SK-N-SH (cell line): Measurements from ENCODE around the gene KLHL40. TPM values are rescaled to one million over a fixed set of nuclear protein-coding genes. Genes with fewer than 3 reads are reported as not detected.

Experiments
- CTCF ChIA-PET: fragments of 300-600, 350-600 bp; formaldehyde crosslinking; extraction: SDS; loops from one replicate; lab custom pipeline; 2021; lab: Yijun Ruan, JAX
- POLR2A ChIA-PET: fragments of 350-600 bp; sonication (Branson Sonifier 250); formaldehyde crosslinking; extraction: SDS; loops from one replicate; lab custom pipeline; 2020; ENCODE audit warnings: antibody characterized with exemption, inconsistent platforms; lab: Yijun Ruan, JAX
- DNase-seq: peaks from one replicate; pipeline ENCODE4 v3.0.0; 2012
- H2AFZ ChIP-seq: fragments of 200-600 bp; sonication (generic); 2 replicates; pipeline ENCODE4 v1.8.1; 2016; ENCODE audit warnings: antibody characterized with exemption, mild to moderate bottlenecking, low read depth
- H3F3A ChIP-seq: fragments of 200-600 bp; sonication (generic); replicated peaks from 2 replicates; pipeline ENCODE3; 2016; ENCODE audit warnings: antibody characterized with exemption, mild to moderate bottlenecking; ENCODE audit not compliant: insufficient read depth
- H3K27ac ChIP-seq, 2 experiments: fragments of 200-500 bp in 1 of 2; fragments of 200-600 bp in 1 of 2; sonication (Bioruptor generic) in 1 of 2; sonication (generic), shearing (Covaris generic) in 1 of 2; 2 replicates each; pipeline versions ENCODE4 v1.5.1 to v1.6.1; 2014 to 2016; ENCODE audit warnings: low read depth in 2 of 2, inconsistent platforms in 1 of 2, low read length in 1 of 2, mild to moderate bottlenecking in 1 of 2, mixed read lengths in 1 of 2
- H3K27me3 ChIP-seq: fragments of 200-600 bp; sonication (generic), shearing (Covaris generic); 2 replicates; pipeline ENCODE4 v1.6.1; 2016; ENCODE audit warnings: mixed run types; ENCODE audit not compliant: insufficient read depth
- H3K36me3 ChIP-seq, 2 experiments: fragments of 200-500 bp in 1 of 2; fragments of 200-600 bp in 1 of 2; sonication (Bioruptor generic) in 1 of 2; sonication (generic) in 1 of 2; replicated peaks in 1 of 2; 2 replicates each; pipeline versions ENCODE3 to v1.5.1; 2014 to 2016; ENCODE audit warnings: low read length in 1 of 2, mild to moderate bottlenecking in 1 of 2; ENCODE audit not compliant: insufficient read depth in 2 of 2, control insufficient read depth in 1 of 2
- H3K4me1 ChIP-seq, 2 experiments: fragments of 200-500 bp in 1 of 2; fragments of 200-600 bp in 1 of 2; sonication (Bioruptor generic) in 1 of 2; sonication (generic), shearing (Covaris generic) in 1 of 2; 2 replicates each; pipeline versions ENCODE4 v1.5.1 to v1.6.1; 2014 to 2016; ENCODE audit warnings: low read depth in 1 of 2, low read length in 1 of 2, mixed run types in 1 of 2; ENCODE audit not compliant: insufficient read depth in 2 of 2, control insufficient read depth in 1 of 2
- H3K4me2 ChIP-seq: fragments of 200-600 bp; sonication (generic), shearing (Covaris generic); 2 replicates; pipeline ENCODE4 v1.6.1; 2017; ENCODE audit warnings: mixed run types
- H3K4me3 ChIP-seq, 2 experiments: fragments of 200-500 bp in 1 of 2; fragments of 200-600 bp in 1 of 2; sonication (Bioruptor generic) in 1 of 2; sonication (generic), shearing (Covaris generic) in 1 of 2; 2 replicates each; pipeline versions ENCODE4 v1.5.1 to v1.8.1; 2014 to 2016; ENCODE audit warnings: low read depth in 2 of 2, inconsistent platforms in 1 of 2, low read length in 1 of 2, mild to moderate bottlenecking in 1 of 2, mixed read lengths in 1 of 2, moderate library complexity in 1 of 2
- H3K79me2 ChIP-seq: fragments of 200-600 bp; sonication (generic); 2 replicates; pipeline ENCODE4 v1.8.1; 2017; ENCODE audit warnings: mild to moderate bottlenecking; ENCODE audit not compliant: insufficient read depth
- H3K9ac ChIP-seq: fragments of 200-600 bp; sonication (generic); 2 replicates; pipeline ENCODE4 v1.6.1; 2017; ENCODE audit warnings: mixed run types
- H3K9me2 ChIP-seq: fragments of 200-600 bp; sonication (generic); 2 replicates; pipeline ENCODE4 v1.6.1; 2017; ENCODE audit warnings: mixed run types
- H3K9me3 ChIP-seq: fragments of 200-600 bp; sonication (generic); 2 replicates; pipeline ENCODE4 v1.6.1; 2017; ENCODE audit warnings: mixed run types, mild to moderate bottlenecking, moderate library complexity
- H4K20me1 ChIP-seq: fragments of 200-600 bp; sonication (generic); 2 replicates; pipeline ENCODE4 v1.6.1; 2017; ENCODE audit warnings: mild to moderate bottlenecking, mixed run types; ENCODE audit not compliant: insufficient read depth
- ELF1 ChIP-seq: IDR thresholded peaks from 2 replicates; pipeline ENCODE4 v1.4.0; 2012
- EP300 ChIP-seq, 2 experiments: IDR thresholded peaks; 2 replicates each; pipeline versions ENCODE4 v1.4.0 to v1.6.1; 2012; ENCODE audit warnings: borderline replicate concordance in 1 of 2, low read depth in 1 of 2, low read length in 1 of 2
- JUND ChIP-seq: IDR thresholded peaks from 2 replicates; pipeline ENCODE4 v1.4.0; 2012
- MEF2A ChIP-seq: IDR thresholded peaks from 2 replicates; pipeline ENCODE4 v1.4.0; 2012; ENCODE audit warnings: low read depth, borderline replicate concordance
- NFIC ChIP-seq: IDR thresholded peaks from 2 replicates; pipeline ENCODE4 v1.4.0; 2012; ENCODE audit warnings: borderline replicate concordance
- NRF1 ChIP-seq: IDR thresholded peaks from 2 replicates; pipeline ENCODE4 v1.6.1; 2012; ENCODE audit warnings: low read depth, mild to moderate bottlenecking, low read length
- POLR2AphosphoS5 ChIP-seq: IDR thresholded peaks from 2 replicates; pipeline ENCODE4 v1.6.1; 2012; ENCODE audit warnings: low read depth, low read length
- RAD21 ChIP-seq: IDR thresholded peaks from 2 replicates; pipeline ENCODE4 v1.6.1; 2012; ENCODE audit warnings: mild to moderate bottlenecking, low read length
- REST ChIP-seq: IDR thresholded peaks from 2 replicates; pipeline ENCODE4 v1.6.1; 2012; ENCODE audit warnings: mild to moderate bottlenecking, low read depth, low read length, moderate library complexity
- RXRA ChIP-seq: IDR thresholded peaks from 2 replicates; pipeline ENCODE4 v1.4.0; 2012; ENCODE audit warnings: low read depth, mild to moderate bottlenecking, borderline replicate concordance
- TAF1 ChIP-seq: IDR thresholded peaks from 2 replicates; pipeline ENCODE4 v1.6.1; 2012; ENCODE audit warnings: low read depth, mild to moderate bottlenecking, low read length, moderate library complexity, borderline replicate concordance
- TCF12 ChIP-seq: IDR thresholded peaks from 2 replicates; pipeline ENCODE4 v1.4.0; 2012
- TEAD4 ChIP-seq: IDR thresholded peaks from 2 replicates; pipeline ENCODE4 v1.4.0; 2012; ENCODE audit warnings: mild to moderate bottlenecking, borderline replicate concordance; ENCODE audit not compliant: insufficient read depth
- USF1 ChIP-seq: IDR thresholded peaks from 2 replicates; pipeline ENCODE4 v1.4.0; 2012; ENCODE audit warnings: low read depth, borderline replicate concordance
- USF2 ChIP-seq: fragments of 150-350 bp; IDR thresholded peaks from 2 replicates; pipeline ENCODE4 v1.6.1; 2017; ENCODE audit warnings: antibody characterized with exemption, low read length, low read depth, borderline replicate concordance
- WGBS: methylation state at CpG from one replicate; pipeline ENCODE4 v1.1.6; 2017; ENCODE audit warnings: low lambda C conversion rate; 5-methylcytosine and 5-hydroxymethylcytosine counted together
- polyA plus RNA-seq, 3 experiments: library from polyadenylated mRNA; depleted of rRNA; stranded (reverse); fragments of >200 nt; gene quantifications; 2 replicates each; pipeline ENCODE4 v1.2.3, GENCODE V29; 2012
- TF ChIP-seq, protein P1 (sequence below): IDR thresholded peaks from 2 replicates; pipeline ENCODE4 v1.4.0; 2012; ENCODE audit warnings: low read depth, borderline replicate concordance
- TF ChIP-seq, protein P2 (sequence below): IDR thresholded peaks from 2 replicates; pipeline ENCODE4 v1.4.0; 2012; ENCODE audit warnings: low read depth

KLHL40 gene
- polyA plus RNA-seq, 1 of the 3 experiments (the other 2 are of a cell fraction): not detected

GRCh38 chr3:42668793-42669217 lies 16.5 kb upstream of the KLHL40 start:
- 80% methylated on average over 4 of the region's 4 CpGs for WGBS
- no peak for DNase-seq
- ChIA-PET CTCF (interaction anchor here (1.0 kb wide), 1 partner anchor 120 kb away, joined by 3 read pairs; no protein-coding TSS in a partner anchor), POLR2A (no interaction called here)
- Histone ChIP-seq H3K4me2 (no peak overlapping the region), H4K20me1 (no peaks in the 10 kb centered on the region), H3K36me3 (no peaks in the 10 kb centered on the region), H3K4me3 (no peak overlapping the region), H3K4me1 (peaks cover 0 to 14% of the 10 kb centered on the region in 2 experiments; a peak in 1 of 4 replicates), H3K9ac (no peak overlapping the region), H3F3A (no peaks in the 10 kb centered on the region), H3K9me3 (no peaks in the 10 kb centered on the region), H3K27ac (no peak overlapping the region), H3K79me2 (no peaks in the 10 kb centered on the region), H3K9me2 (no peaks in the 10 kb centered on the region), H2AFZ (no peak overlapping the region), H3K27me3 (no peaks in the 10 kb centered on the region)
- TF ChIP-seq NFIC: no peak

DNA sequence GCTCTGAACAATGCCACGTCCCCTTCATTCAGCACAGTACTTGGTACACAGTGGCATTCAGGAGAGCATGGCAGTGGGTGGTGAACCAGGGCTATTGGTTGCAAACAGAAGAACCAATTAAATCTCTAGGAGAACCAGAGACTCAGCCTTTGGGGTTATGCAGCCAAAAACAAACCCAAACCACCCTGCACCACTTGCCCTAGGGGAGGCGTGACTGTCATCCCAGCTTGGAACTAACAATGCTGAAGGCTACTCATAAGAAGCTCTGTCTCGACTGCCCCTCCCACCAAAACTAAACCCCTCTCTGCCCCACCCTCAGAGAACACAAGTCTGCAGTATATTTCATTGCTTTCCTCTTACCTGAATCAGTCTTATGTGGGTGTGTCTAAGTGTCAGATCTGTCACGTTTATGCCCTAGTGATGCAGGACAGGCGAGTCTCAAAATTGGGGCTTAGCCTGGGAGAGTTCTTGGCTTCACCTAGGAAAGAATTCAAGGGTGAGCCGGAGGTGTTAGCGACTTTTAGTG lies 15.2 kb upstream of the KLHL40 start:
- CTCF ChIA-PET: interaction anchor here (1.2 kb wide), 1 partner anchor 11 kb away, joined by 4 read pairs; no protein-coding TSS in a partner anchor
- peaks cover 0 to 14% of the 10 kb centered on the region in 2 experiments; a peak in 1 of 4 replicates for H3K4me1 ChIP-seq
- TF ChIP-seq RXRA (no peak), RAD21 (no peak), MEF2A (no peak), TCF12 (no peak), ELF1 (no peak), USF1 (no peak), NRF1 (no peak), TEAD4 (no peak), TAF1 (no peak), JUND (no peak), POLR2AphosphoS5 (no peak), EP300 (IDR thresholded peaks at IDR 0.05; ENCODE audit: borderline replicate concordance in 1 of 2, low read depth in 1 of 2, low read length in 1 of 2) (no peak), REST (no peak), USF2 (no peak)
- TF ChIP-seq, protein P1, sequence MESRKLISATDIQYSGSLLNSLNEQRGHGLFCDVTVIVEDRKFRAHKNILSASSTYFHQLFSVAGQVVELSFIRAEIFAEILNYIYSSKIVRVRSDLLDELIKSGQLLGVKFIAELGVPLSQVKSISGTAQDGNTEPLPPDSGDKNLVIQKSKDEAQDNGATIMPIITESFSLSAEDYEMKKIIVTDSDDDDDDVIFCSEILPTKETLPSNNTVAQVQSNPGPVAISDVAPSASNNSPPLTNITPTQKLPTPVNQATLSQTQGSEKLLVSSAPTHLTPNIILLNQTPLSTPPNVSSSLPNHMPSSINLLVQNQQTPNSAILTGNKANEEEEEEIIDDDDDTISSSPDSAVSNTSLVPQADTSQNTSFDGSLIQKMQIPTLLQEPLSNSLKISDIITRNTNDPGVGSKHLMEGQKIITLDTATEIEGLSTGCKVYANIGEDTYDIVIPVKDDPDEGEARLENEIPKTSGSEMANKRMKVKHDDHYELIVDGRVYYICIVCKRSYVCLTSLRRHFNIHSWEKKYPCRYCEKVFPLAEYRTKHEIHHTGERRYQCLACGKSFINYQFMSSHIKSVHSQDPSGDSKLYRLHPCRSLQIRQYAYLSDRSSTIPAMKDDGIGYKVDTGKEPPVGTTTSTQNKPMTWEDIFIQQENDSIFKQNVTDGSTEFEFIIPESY: no peak
- TF ChIP-seq, protein P2, sequence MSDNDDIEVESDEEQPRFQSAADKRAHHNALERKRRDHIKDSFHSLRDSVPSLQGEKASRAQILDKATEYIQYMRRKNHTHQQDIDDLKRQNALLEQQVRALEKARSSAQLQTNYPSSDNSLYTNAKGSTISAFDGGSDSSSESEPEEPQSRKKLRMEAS: no peak
- no peaks in the 10 kb centered on the region for H3K9me2 ChIP-seq
- H3K4me2 ChIP-seq: no peak overlapping the region
- H4K20me1 ChIP-seq: no peaks in the 10 kb centered on the region
- no peaks in the 10 kb centered on the region for H3K27me3 ChIP-seq
- no peak overlapping the region for H3K27ac ChIP-seq
- H3K36me3 ChIP-seq: no peaks in the 10 kb centered on the region
- H2AFZ ChIP-seq: no peak overlapping the region
- POLR2A ChIA-PET: no interaction called here
- no peak overlapping the region for H3K9ac ChIP-seq
- DNase-seq: no peak
- H3K4me3 ChIP-seq: no peak overlapping the region
- 61% methylated on average over 5 of the region's 7 CpGs for WGBS
- H3K79me2 ChIP-seq: no peaks in the 10 kb centered on the region
- H3F3A ChIP-seq: no peaks in the 10 kb centered on the region
- no peaks in the 10 kb centered on the region for H3K9me3 ChIP-seq
